Activated CD8-positive, alpha-beta memory T cell treated with anti-CD3 and anti-CD28 coated beads for 36 hours (primary cell): ENCODE measurements around the gene CHRND. TPM values are rescaled to one million over a fixed set of nuclear protein-coding genes. Genes with fewer than 3 reads are reported as not detected.
"Not testable (repeated sequence)": the region's sequence is repeated elsewhere in the genome, so short reads cannot be mapped to it uniquely, and the experiment has no call there.

Experiments
- CTCF ChIA-PET: fragments of 350-600 bp; sonication (Branson Sonifier 250); formaldehyde crosslinking; loops from one replicate; lab custom pipeline; 2021; ENCODE audit warnings: antibody characterized with exemption; lab: Charles Lee
- POLR2A ChIA-PET: fragments of 350-600 bp; sonication (Branson Sonifier 250); formaldehyde crosslinking; loops from one replicate; lab custom pipeline; 2021; ENCODE audit warnings: antibody characterized with exemption; lab: Charles Lee
- total RNA-seq, 2 experiments: library from RNA; stranded (reverse); gene quantifications; one replicate each; pipeline ENCODE4 v1.2.3, GENCODE V29; 2021

CHRND gene
- total RNA-seq, 2 experiments from 2014 or later = not detected

- ChIA-PET POLR2A (interaction anchor here (0.7 to 1.0 kb wide), 2 partner anchors 146 to 510 kb away, joined by 3 read pairs; partner anchors contain the start of gene INPP5D), CTCF (interaction anchor here (0.6 to 0.9 kb wide), 3 partner anchors 24 to 183 kb away, joined by 3 read pairs; no protein-coding TSS in a partner anchor)
Observed at GRCh38 chr2:232550354-232551249, 24.6 kb downstream of the CHRND start, which contains the start of the genes EIF4E2 and TIGD1. TSS of gene EIF4E2 (plus strand) at chr2:232550689. CDS start at chr2:232550725, 36 bp downstream. TSS of gene TIGD1 (minus strand) at chr2:232550557. CDS start at chr2:232549882, 675 bp downstream.

GRCh38 chr2:232551250-232551638, 25.3 kb downstream of the CHRND start:
- ChIA-PET POLR2A (interaction anchor here (1.0 kb wide), 1 partner anchor 509 kb away, joined by 3 read pairs; the partner anchor contains the start of gene INPP5D), CTCF (interaction anchor here (0.8 to 1.0 kb wide), 3 partner anchors 11 to 28 kb away, joined by 3 read pairs; no protein-coding TSS in a partner anchor)

- ChIA-PET POLR2A (no interaction called here), CTCF (interaction anchor here (1.0 kb wide), 1 partner anchor 11 kb away, joined by 3 read pairs; no protein-coding TSS in a partner anchor)
Observed at GRCh38 chr2:232551776-232552175, 25.8 kb downstream of the CHRND start.

- POLR2A ChIA-PET = no interaction called here
- CTCF ChIA-PET = no interaction called here
Observed at GRCh38 chr2:232556426-232556825, 30.5 kb downstream of the CHRND start.

GRCh38 chr2:232562515-232563151, 36.7 kb downstream of the CHRND start:
- CTCF ChIA-PET = interaction anchor here (0.8 to 1.5 kb wide), 4 partner anchors 8 to 40 kb away, joined by 3 read pairs; no protein-coding TSS in a partner anchor
- POLR2A ChIA-PET = no interaction called here

- POLR2A ChIA-PET = no interaction called here
Observed at GRCh38 chr2:232563580-232563979, 37.6 kb downstream of the CHRND start.

GRCh38 chr2:232567721-232568120, 41.8 kb downstream of the CHRND start:
- ChIA-PET POLR2A (no interaction called here), CTCF (no interaction called here)

More at GRCh38 chr2:232563580-232563979, 37.6 kb downstream of the CHRND start:
- CTCF ChIA-PET = interaction anchor here (0.6 to 1.5 kb wide), 4 partner anchors 9 to 137 kb away, joined by 3 read pairs; no protein-coding TSS in a partner anchor

GRCh38 chr2:232568161-232568560, 42.2 kb downstream of the CHRND start:
- POLR2A ChIA-PET = no interaction called here
- CTCF ChIA-PET = no interaction called here

- ChIA-PET CTCF (no interaction called here), POLR2A (no interaction called here)
Observed at GRCh38 chr2:232569541-232569940, 43.6 kb downstream of the CHRND start.

GRCh38 chr2:232570481-232570880, 44.5 kb downstream of the CHRND start:
- POLR2A ChIA-PET, CTCF ChIA-PET: not testable (repeated sequence)

GRCh38 chr2:232571026-232571474, 45.1 kb downstream of the CHRND start:
- CTCF ChIA-PET = no interaction called here
- POLR2A ChIA-PET = no interaction called here

- CTCF ChIA-PET = interaction anchor here (1.4 kb wide), 1 partner anchor 10 kb away, joined by 3 read pairs; no protein-coding TSS in a partner anchor
- POLR2A ChIA-PET = no interaction called here
Observed at GRCh38 chr2:232573042-232573441, 47.1 kb downstream of the CHRND start.

- CTCF ChIA-PET = no interaction called here
Observed at GRCh38 chr2:232573771-232574435, 47.9 kb downstream of the CHRND start.

GRCh38 chr2:232574674-232575403, 48.9 kb downstream of the CHRND start:
- ChIA-PET POLR2A (no interaction called here), CTCF (interaction anchor here (0.9 kb wide), 1 partner anchor 9 kb away, joined by 4 read pairs; no protein-coding TSS in a partner anchor)

More at GRCh38 chr2:232573771-232574435, 47.9 kb downstream of the CHRND start:
- POLR2A ChIA-PET = no interaction called here

- POLR2A ChIA-PET = no interaction called here
- CTCF ChIA-PET = interaction anchor here (0.9 kb wide), 1 partner anchor 8 kb away, joined by 4 read pairs; no protein-coding TSS in a partner anchor
Observed at GRCh38 chr2:232575404-232575746, 49.4 kb downstream of the CHRND start.

GRCh38 chr2:232576995-232577394, 51.0 kb downstream of the CHRND start:
- CTCF ChIA-PET = no interaction called here
- POLR2A ChIA-PET = no interaction called here

GRCh38 chr2:232577841-232578240, 51.9 kb downstream of the CHRND start:
- CTCF ChIA-PET = no interaction called here

GRCh38 chr2:232578626-232579025, 52.7 kb downstream of the CHRND start:
- CTCF ChIA-PET = no interaction called here

More at GRCh38 chr2:232577841-232578240, 51.9 kb downstream of the CHRND start:
- POLR2A ChIA-PET = no interaction called here

More at GRCh38 chr2:232578626-232579025, 52.7 kb downstream of the CHRND start:
- POLR2A ChIA-PET = no interaction called here
